ENCODE results near the gene CNPY4. TPM values are rescaled to one million over a fixed set of nuclear protein-coding genes. Genes with fewer than 3 reads are reported as not detected.

Gene CNPY4
- total and polyA plus RNA-seq, 5 experiments from 2014 or later = 19.8 to 99.6 (median 23.5) TPM

- H3K4me1 Mint-ChIP-seq = peaks cover 24 to 49% (median 28%) of the 10 kb centered on the region in 4 donors
Observed at GRCh38 chr7:100093925-100094486, 25.4 kb upstream of the CNPY4 start.

GRCh38 chr7:100095289-100095688 is 24.1 kb upstream of the CNPY4 start:
- H3K27ac Mint-ChIP-seq = peak overlapping the region in 3 of 10 donors; percentile 13 to 72 (median 55)
- DNase-seq = no peak
- peaks cover 24 to 49% (median 32%) of the 10 kb centered on the region in 4 donors for H3K4me1 Mint-ChIP-seq
- ATAC-seq = no peak
- H3K36me3 Mint-ChIP-seq = peaks cover 12 to 94% (median 37%) of the 10 kb centered on the region in 3 donors
- H3K27me3 Mint-ChIP-seq = no peaks in the 10 kb centered on the region
- POLR2A ChIA-PET = interaction anchor here (0.6 to 1.1 kb wide), 2 partner anchors 31 to 68 kb away, joined by 3 to 5 read pairs; partner anchors contain the start of gene MBLAC1
- H3K9me3 Mint-ChIP-seq = no peaks in the 10 kb centered on the region
- no peak overlapping the region for H3K4me3 Mint-ChIP-seq

More at GRCh38 chr7:100093925-100094486, 25.4 kb upstream of the CNPY4 start:
- peaks cover 12 to 93% (median 28%) of the 10 kb centered on the region in 3 donors for H3K36me3 Mint-ChIP-seq
- no peaks in the 10 kb centered on the region for H3K9me3 Mint-ChIP-seq
- H3K27ac Mint-ChIP-seq = peak overlapping the region in 1 of 10 donors; percentile 17
- POLR2A ChIA-PET = interaction anchor here (0.6 to 1.1 kb wide), 2 partner anchors 12 to 33 kb away, joined by 3 read pairs; partner anchors contain the start of genes MBLAC1 and ZNF3
- no peak overlapping the region for H3K4me3 Mint-ChIP-seq
- DNase-seq = no peak
- no peak for ATAC-seq
- no peaks in the 10 kb centered on the region for H3K27me3 Mint-ChIP-seq

- DNase-seq = no peak
- POLR2A ChIA-PET = interaction anchor here (0.6 kb wide), 1 partner anchor 68 kb away, joined by 5 read pairs; no protein-coding TSS in a partner anchor
- Mint-ChIP-seq H3K27me3 (no peaks in the 10 kb centered on the region), H3K4me1 (peaks cover 22 to 47% (median 32%) of the 10 kb centered on the region in 4 donors), H3K4me3 (peak overlapping the region in 2 of 10 donors; percentile 25 to 36), H3K36me3 (peaks cover 12 to 90% (median 37%) of the 10 kb centered on the region in 3 donors), H3K27ac (peak overlapping the region in 3 of 10 donors; percentile 24 to 72 (median 55)), H3K9me3 (no peaks in the 10 kb centered on the region)
- ATAC-seq = no peak
Observed at GRCh38 chr7:100095704-100096103, 23.7 kb upstream of the CNPY4 start.

- peaks cover 4 to 62% (median 29%) of the 10 kb centered on the region in 3 donors for H3K36me3 Mint-ChIP-seq
- POLR2A ChIA-PET = interaction anchor here (0.6 to 6.9 kb wide), 7 partner anchors 10 to 330 kb away, joined by 3 to 252 read pairs (median 36); partner anchors contain the start of genes CNPY4, COPS6, MBLAC1 and MEPCE
- ATAC-seq = no peak
Observed at GRCh38 chr7:100098913-100099312, 20.5 kb upstream of the CNPY4 start.

GRCh38 chr7:100099452-100099851 is 20.0 kb upstream of the CNPY4 start:
- DNase-seq = peak in 2 of 10 donors; percentile 25 to 26
- peaks cover 4 to 56% (median 29%) of the 10 kb centered on the region in 3 donors for H3K36me3 Mint-ChIP-seq
- ATAC-seq = no peak
- peak overlapping the region; percentile 93 to 99 (median 97) for H3K27ac Mint-ChIP-seq
- H3K9me3 Mint-ChIP-seq = no peaks in the 10 kb centered on the region
- H3K27me3 Mint-ChIP-seq = no peaks in the 10 kb centered on the region
- peak overlapping the region; percentile 91 to 97 (median 95) for H3K4me3 Mint-ChIP-seq
- H3K4me1 Mint-ChIP-seq = peaks cover 26 to 50% (median 43%) of the 10 kb centered on the region in 4 donors
- POLR2A ChIA-PET = interaction anchor here (0.6 to 6.9 kb wide), 8 partner anchors 11 to 784 kb away, joined by 3 to 252 read pairs (median 31); partner anchors contain the start of genes CNPY4, COPS6, MBLAC1 and MEPCE

More at GRCh38 chr7:100098913-100099312, 20.5 kb upstream of the CNPY4 start:
- Mint-ChIP-seq H3K4me3 (peak overlapping the region; percentile 91 to 97 (median 95)), H3K4me1 (peaks cover 26 to 50% (median 42%) of the 10 kb centered on the region in 4 donors), H3K27me3 (no peaks in the 10 kb centered on the region), H3K9me3 (no peaks in the 10 kb centered on the region), H3K27ac (peak overlapping the region; percentile 75 to 99 (median 97))
- no peak for DNase-seq

- POLR2A ChIA-PET = interaction anchor here (0.6 to 6.9 kb wide), 23 partner anchors 12 to 1994 kb away, joined by 3 to 252 read pairs (median 6); partner anchors contain the start of genes BUD31, CNPY4, COPS6 and MBLAC1
- H3K9me3 Mint-ChIP-seq = no peaks in the 10 kb centered on the region
- no peaks in the 10 kb centered on the region for H3K27me3 Mint-ChIP-seq
- H3K36me3 Mint-ChIP-seq = peaks cover 4 to 45% (median 24%) of the 10 kb centered on the region in 3 donors
- peak overlapping the region; percentile 91 to 97 (median 95) for H3K4me3 Mint-ChIP-seq
- peaks cover 26 to 49% (median 43%) of the 10 kb centered on the region in 4 donors for H3K4me1 Mint-ChIP-seq
- peak; percentile 77 to 97 (median 86) for DNase-seq
- ATAC-seq = peak; percentile 73 to 76
- peak overlapping the region; percentile 93 to 99 (median 97) for H3K27ac Mint-ChIP-seq
Observed at GRCh38 chr7:100100420-100101015, 18.9 kb upstream of the CNPY4 start.

- ATAC-seq (peak; percentile 86 to 87), DNase-seq (peak; percentile 90 to 97 (median 94))
- POLR2A ChIA-PET = interaction anchor here (0.6 to 6.9 kb wide), 25 partner anchors 11 to 1995 kb away, joined by 3 to 252 read pairs (median 6); partner anchors contain the start of genes BUD31, CNPY4, COPS6 and MBLAC1
- H3K9me3 Mint-ChIP-seq = no peaks in the 10 kb centered on the region
- H3K4me1 Mint-ChIP-seq = peaks cover 22 to 45% (median 42%) of the 10 kb centered on the region in 4 donors
- no peaks in the 10 kb centered on the region for H3K27me3 Mint-ChIP-seq
- H3K36me3 Mint-ChIP-seq = peaks cover 4 to 38% (median 22%) of the 10 kb centered on the region in 3 donors
- H3K4me3 Mint-ChIP-seq = peak within 1 kb of the TSS; percentile 91 to 97 (median 95)
- peak within 1 kb of the TSS; percentile 93 to 99 (median 97) for H3K27ac Mint-ChIP-seq
Observed at GRCh38 chr7:100101016-100101862, 18.2 kb upstream of the CNPY4 start, which contains the start of the genes AP4M1 and MCM7. Gene AP4M1 (plus strand): TSS chr7:100101643. CDS start chr7:100101715, 72 bp downstream. Gene MCM7 (minus strand): TSS chr7:100101397. CDS start chr7:100101294, 103 bp downstream.

GRCh38 chr7:100102950-100103840 is 16.2 kb upstream of the CNPY4 start:
- peak overlapping the region in 9 of 10 donors; percentile 43 to 99 (median 65) for H3K27ac Mint-ChIP-seq
- no peaks in the 10 kb centered on the region for H3K27me3 Mint-ChIP-seq
- H3K4me1 Mint-ChIP-seq = peaks cover 18 to 35% (median 33%) of the 10 kb centered on the region in 4 donors
- peak overlapping the region; percentile 60 to 97 (median 75) for H3K4me3 Mint-ChIP-seq
- H3K9me3 Mint-ChIP-seq = no peaks in the 10 kb centered on the region
- no peak for ATAC-seq
- H3K36me3 Mint-ChIP-seq = peaks cover under 1 to 31% (median 18%) of the 10 kb centered on the region in 3 donors
- POLR2A ChIA-PET = interaction anchor here (0.7 to 6.9 kb wide), 9 partner anchors 9 to 333 kb away, joined by 3 to 252 read pairs (median 26); partner anchors contain the start of genes CNPY4, COPS6, MBLAC1 and MEPCE
- DNase-seq = no peak

- DNase-seq (no peak), ATAC-seq (no peak)
- Mint-ChIP-seq H3K27me3 (no peaks in the 10 kb centered on the region), H3K27ac (peak overlapping the region in 1 of 10 donors; percentile 25), H3K36me3 (peaks cover 0 to 39% (median 4%) of the 10 kb centered on the region in 3 donors), H3K9me3 (no peaks in the 10 kb centered on the region), H3K4me3 (no peak overlapping the region), H3K4me1 (peaks cover 7 to 13% (median 11%) of the 10 kb centered on the region in 4 donors)
- POLR2A ChIA-PET = interaction anchor here (1.1 to 6.9 kb wide), 2 partner anchors 14 to 18 kb away, joined by 3 to 252 read pairs; partner anchors contain the start of genes CNPY4, MBLAC1 and TAF6
Observed at GRCh38 chr7:100105534-100105933, 13.9 kb upstream of the CNPY4 start.

GRCh38 chr7:100106633-100107032 is 12.8 kb upstream of the CNPY4 start:
- H3K27me3 Mint-ChIP-seq = no peaks in the 10 kb centered on the region
- no peak for ATAC-seq
- H3K9me3 Mint-ChIP-seq = no peaks in the 10 kb centered on the region
- no peak for DNase-seq
- POLR2A ChIA-PET = interaction anchor here (0.5 to 1.1 kb wide), 2 partner anchors 13 to 75 kb away, joined by 3 read pairs; no protein-coding TSS in a partner anchor
- H3K36me3 Mint-ChIP-seq = peaks cover 0 to 50% (median 7%) of the 10 kb centered on the region in 3 donors
- H3K4me3 Mint-ChIP-seq = no peak overlapping the region
- H3K27ac Mint-ChIP-seq = peak overlapping the region in 1 of 10 donors; percentile 78
- H3K4me1 Mint-ChIP-seq = peaks cover 3 to 11% (median 6%) of the 10 kb centered on the region in 4 donors
